T-helper 1 cell treated with Interleukin-12 subunit alpha and Interleukin-12 subunit beta and Interleukin-4 antibody, amounts not matched to agents 30 μg/mL and 1 μg/mL, for 36 hours (primary cell): ENCODE results near the gene SPDEF.

Experiments
- H3K27ac Mint-ChIP-seq: one replicate; pipeline ENCODE4 v1.8.0; 2021; ENCODE audit warnings: mild to moderate bottlenecking, mixed read lengths
- H3K27me3 Mint-ChIP-seq: one replicate; pipeline ENCODE4 v1.8.0; 2021; ENCODE audit warnings: low read depth, mixed read lengths
- H3K36me3 Mint-ChIP-seq: one replicate; pipeline ENCODE4 v1.8.0; 2021; ENCODE audit warnings: low read depth, mixed read lengths
- H3K4me1 Mint-ChIP-seq: one replicate; pipeline ENCODE4 v1.8.0; 2021; ENCODE audit warnings: low read depth, mixed read lengths
- H3K4me3 Mint-ChIP-seq: one replicate; pipeline ENCODE4 v1.8.0; 2021; ENCODE audit warnings: mild to moderate bottlenecking, moderate library complexity, mixed read lengths
- H3K9me3 Mint-ChIP-seq: one replicate; pipeline ENCODE4 v1.8.0; 2021; ENCODE audit warnings: mixed read lengths

SPDEF gene

GRCh38 chr6:34525431-34526175 is 30.5 kb downstream of the SPDEF start:
- H3K36me3 Mint-ChIP-seq = no peaks in the 10 kb centered on the region

DNA sequence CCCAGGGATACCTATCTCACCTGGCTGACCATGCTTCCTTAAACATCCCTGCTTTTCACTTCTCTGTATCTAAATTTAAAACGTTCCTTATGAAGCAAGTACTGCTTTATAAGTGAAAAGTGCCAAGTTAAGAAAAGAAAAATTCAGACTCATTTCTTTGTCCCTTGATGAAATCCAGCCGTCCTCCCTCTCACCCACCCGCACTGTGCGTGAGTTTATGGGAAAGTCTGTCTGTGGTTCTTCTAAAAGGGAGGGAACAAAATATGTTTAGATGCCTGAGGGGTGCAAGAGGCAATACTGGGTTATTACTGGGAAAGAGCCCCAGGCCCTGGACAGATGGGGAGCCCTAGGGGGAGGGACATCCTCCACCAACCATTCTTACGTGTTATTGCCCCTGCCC is 31.2 kb downstream of the SPDEF start:
- Mint-ChIP-seq H3K9me3 (no peaks in the 10 kb centered on the region), H3K27me3 (peaks cover 5% of the 10 kb centered on the region), H3K36me3 (no peaks in the 10 kb centered on the region), H3K4me3 (no peak overlapping the region), H3K27ac (no peak overlapping the region), H3K4me1 (peaks cover 7% of the 10 kb centered on the region)

More at GRCh38 chr6:34525431-34526175, 30.5 kb downstream of the SPDEF start:
- H3K9me3 Mint-ChIP-seq = no peaks in the 10 kb centered on the region
- H3K27ac Mint-ChIP-seq = no peak overlapping the region
- H3K4me3 Mint-ChIP-seq = no peak overlapping the region
- H3K4me1 Mint-ChIP-seq = peaks cover 7% of the 10 kb centered on the region
- peaks cover 5% of the 10 kb centered on the region for H3K27me3 Mint-ChIP-seq

- Mint-ChIP-seq H3K27ac (no peak overlapping the region), H3K9me3 (no peaks in the 10 kb centered on the region)
Observed at GRCh38 chr6:34524499-34524898, 31.6 kb downstream of the SPDEF start.

DNA sequence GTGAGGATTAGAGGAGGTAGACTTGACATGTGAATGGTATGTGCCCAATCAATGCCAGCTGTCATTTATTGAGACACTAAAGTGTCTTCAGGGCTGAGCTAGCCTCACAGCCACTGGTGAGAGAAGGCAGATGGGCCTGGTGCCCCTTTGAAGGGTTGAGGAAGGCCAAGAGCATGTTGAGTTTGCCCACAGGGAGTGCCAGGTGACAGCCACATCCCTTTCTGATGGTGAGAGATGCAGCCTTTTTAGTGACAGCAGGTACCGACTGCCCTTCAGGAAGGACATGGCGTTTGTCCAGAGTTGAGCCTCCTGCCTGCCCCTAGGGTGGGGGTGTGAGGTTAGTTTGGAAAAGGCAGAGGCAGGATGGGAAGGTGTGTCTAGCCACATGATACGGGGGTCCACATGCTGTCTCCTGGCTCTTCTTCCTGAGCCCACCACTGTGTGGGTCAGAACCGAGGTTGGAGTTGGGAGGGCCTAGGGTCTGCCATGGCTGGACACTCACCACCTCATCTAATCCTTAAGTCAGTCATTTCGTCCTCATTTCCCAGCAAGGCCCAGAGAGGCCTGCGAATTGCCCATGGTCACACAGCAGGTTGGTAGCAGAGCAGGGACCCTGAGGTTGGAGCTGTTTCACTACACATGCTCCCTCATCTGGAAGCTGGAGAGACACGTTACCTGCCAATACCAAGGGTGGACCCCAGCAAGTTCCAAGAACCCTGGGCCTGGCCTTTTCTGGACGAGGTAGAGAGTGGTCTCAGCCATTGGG is 32.5 kb downstream of the SPDEF start:
- H3K4me1 Mint-ChIP-seq = peaks cover 7% of the 10 kb centered on the region
- H3K9me3 Mint-ChIP-seq = no peaks in the 10 kb centered on the region
- peaks cover 5% of the 10 kb centered on the region for H3K27me3 Mint-ChIP-seq
- H3K27ac Mint-ChIP-seq = no peak overlapping the region
- no peaks in the 10 kb centered on the region for H3K36me3 Mint-ChIP-seq
- H3K4me3 Mint-ChIP-seq = no peak overlapping the region

More at GRCh38 chr6:34524499-34524898, 31.6 kb downstream of the SPDEF start:
- Mint-ChIP-seq H3K4me3 (no peak overlapping the region), H3K27me3 (peaks cover 5% of the 10 kb centered on the region), H3K4me1 (peaks cover 7% of the 10 kb centered on the region), H3K36me3 (no peaks in the 10 kb centered on the region)

DNA sequence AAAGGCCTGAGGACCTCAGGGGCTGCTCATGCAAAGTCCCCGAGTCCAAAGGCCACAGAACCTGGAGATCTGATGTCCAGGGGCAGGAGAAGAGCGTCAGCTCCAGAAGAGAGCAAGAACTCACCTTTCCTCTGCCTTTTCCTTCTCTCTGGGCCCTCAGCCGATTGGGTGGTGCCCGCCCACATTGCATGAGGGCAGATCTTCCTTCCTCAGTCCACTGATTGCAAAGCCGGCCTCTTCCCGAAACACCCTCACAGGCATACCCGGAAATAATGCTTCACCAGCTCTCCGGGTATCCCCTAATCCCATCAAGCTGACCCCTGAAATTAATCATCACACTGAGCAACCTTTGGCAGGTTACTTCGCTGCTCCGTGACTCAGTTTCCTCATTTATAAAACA is 33.4 kb downstream of the SPDEF start:
- no peaks in the 10 kb centered on the region for H3K27me3 Mint-ChIP-seq
- H3K4me1 Mint-ChIP-seq = peaks cover 6% of the 10 kb centered on the region
- no peak overlapping the region for H3K4me3 Mint-ChIP-seq
- no peaks in the 10 kb centered on the region for H3K9me3 Mint-ChIP-seq
- no peaks in the 10 kb centered on the region for H3K36me3 Mint-ChIP-seq
- no peak overlapping the region for H3K27ac Mint-ChIP-seq

GRCh38 chr6:34521463-34522285 is 34.5 kb downstream of the SPDEF start:
- Mint-ChIP-seq H3K27ac (no peak overlapping the region), H3K9me3 (no peaks in the 10 kb centered on the region), H3K4me3 (no peak overlapping the region), H3K27me3 (no peaks in the 10 kb centered on the region), H3K4me1 (no peaks in the 10 kb centered on the region), H3K36me3 (no peaks in the 10 kb centered on the region)

DNA sequence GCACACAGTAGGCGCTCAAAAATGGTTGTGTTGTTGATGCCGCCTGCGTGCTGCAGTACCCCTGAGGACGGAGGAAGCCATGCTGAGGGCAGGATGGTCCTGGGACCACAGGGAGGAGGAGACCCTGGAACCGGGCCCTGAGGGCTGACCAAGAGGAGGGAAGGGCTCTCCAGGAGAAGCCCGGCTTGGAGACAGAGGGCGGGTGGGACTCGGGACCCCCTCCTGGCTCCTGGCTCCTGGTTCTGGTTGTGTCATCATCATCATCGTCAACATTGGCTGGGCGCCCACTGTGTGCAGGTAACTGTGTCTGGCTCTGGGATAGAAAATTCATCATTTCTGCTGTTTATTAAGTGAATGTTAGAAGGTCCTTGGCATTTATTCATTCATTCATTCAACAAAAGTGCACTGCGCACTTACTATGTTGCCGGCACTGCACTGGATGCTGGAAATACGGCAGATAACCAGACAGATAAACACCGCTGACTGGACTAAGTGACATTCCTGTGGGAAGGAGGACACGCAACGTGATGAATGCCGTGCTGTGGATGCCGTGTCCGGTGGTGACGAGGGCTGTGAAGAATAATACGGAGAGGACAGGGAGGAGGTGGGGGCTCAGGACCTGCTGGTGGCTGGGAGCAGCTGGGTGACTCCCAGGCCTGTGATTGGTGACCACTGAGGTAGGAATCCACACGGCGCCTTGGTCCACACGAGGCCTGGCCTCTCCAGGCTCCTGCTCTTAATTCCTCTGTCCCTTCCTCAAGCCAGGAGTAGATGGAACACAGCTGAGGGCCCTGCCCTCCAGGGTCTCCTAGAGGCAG is 35.3 kb downstream of the SPDEF start:
- no peak overlapping the region for H3K27ac Mint-ChIP-seq
- H3K4me1 Mint-ChIP-seq = no peaks in the 10 kb centered on the region
- H3K27me3 Mint-ChIP-seq = no peaks in the 10 kb centered on the region
- no peaks in the 10 kb centered on the region for H3K9me3 Mint-ChIP-seq
- no peak overlapping the region for H3K4me3 Mint-ChIP-seq
- H3K36me3 Mint-ChIP-seq = no peaks in the 10 kb centered on the region

- Mint-ChIP-seq H3K4me1 (no peaks in the 10 kb centered on the region), H3K27me3 (no peaks in the 10 kb centered on the region), H3K9me3 (no peaks in the 10 kb centered on the region), H3K36me3 (no peaks in the 10 kb centered on the region), H3K27ac (no peak overlapping the region), H3K4me3 (no peak overlapping the region)
Observed at GRCh38 chr6:34519971-34520644, 36.0 kb downstream of the SPDEF start.

DNA sequence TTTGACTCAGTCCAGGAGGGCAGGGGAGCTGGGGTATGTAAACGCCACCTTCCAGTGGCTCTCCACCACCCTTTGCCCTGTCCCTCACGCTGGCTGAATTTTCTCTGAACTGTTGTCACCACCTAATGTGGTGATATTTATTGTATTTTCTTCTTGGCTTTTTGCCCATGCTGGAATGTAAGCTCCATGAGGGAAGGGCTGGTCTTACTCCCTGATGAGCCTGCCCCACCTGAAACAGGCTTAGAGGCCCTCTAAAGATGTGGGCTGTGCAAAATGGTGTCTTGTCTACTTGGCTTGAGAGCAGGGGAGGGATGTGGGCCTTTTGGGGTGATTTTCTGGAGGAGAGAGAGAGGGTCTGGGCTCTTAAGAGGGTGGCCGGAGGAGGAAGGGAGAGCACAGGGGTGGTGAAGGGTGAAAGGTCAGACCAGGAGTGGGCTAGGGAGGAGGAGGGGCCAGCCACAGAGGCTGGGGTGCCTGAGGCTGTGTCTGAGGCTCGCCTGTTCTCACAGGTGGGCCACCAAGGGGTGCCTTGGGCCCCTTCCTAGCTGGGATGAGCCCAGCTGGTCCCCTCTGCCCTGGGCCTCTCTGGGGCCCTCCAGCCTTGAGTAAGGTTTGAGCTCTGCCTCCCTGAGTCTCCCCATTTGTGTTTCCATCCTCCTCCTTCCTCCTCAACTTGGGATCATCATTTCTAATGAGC is 37.3 kb downstream of the SPDEF start:
- Mint-ChIP-seq H3K4me3 (no peak overlapping the region), H3K27ac (no peak overlapping the region), H3K9me3 (no peaks in the 10 kb centered on the region), H3K27me3 (peaks cover 9% of the 10 kb centered on the region), H3K4me1 (peaks cover 3% of the 10 kb centered on the region), H3K36me3 (no peaks in the 10 kb centered on the region)

DNA sequence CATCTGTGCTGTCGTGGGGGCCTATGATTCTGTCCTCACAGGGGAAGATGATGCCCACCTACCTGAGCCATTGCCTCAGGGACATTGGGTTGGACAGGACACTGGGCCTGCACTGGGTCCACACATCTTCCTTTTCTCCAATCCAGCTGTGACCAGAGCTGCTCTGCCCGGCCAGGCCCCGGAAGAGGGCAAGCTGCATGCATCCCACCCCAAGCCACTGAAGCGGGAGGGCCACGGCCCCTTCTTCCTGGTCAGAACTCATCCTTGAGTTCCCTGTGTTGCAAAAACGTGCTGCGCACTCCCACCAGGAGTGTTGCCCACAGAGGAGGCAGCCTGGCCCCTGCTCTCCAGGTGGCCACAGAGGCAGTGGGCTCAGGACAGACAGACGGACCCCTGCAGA is 38.2 kb downstream of the SPDEF start:
- H3K36me3 Mint-ChIP-seq = no peaks in the 10 kb centered on the region
- H3K9me3 Mint-ChIP-seq = no peaks in the 10 kb centered on the region
- peaks cover 10% of the 10 kb centered on the region for H3K27me3 Mint-ChIP-seq
- no peak overlapping the region for H3K4me3 Mint-ChIP-seq
- H3K27ac Mint-ChIP-seq = no peak overlapping the region
- peaks cover 3% of the 10 kb centered on the region for H3K4me1 Mint-ChIP-seq

DNA sequence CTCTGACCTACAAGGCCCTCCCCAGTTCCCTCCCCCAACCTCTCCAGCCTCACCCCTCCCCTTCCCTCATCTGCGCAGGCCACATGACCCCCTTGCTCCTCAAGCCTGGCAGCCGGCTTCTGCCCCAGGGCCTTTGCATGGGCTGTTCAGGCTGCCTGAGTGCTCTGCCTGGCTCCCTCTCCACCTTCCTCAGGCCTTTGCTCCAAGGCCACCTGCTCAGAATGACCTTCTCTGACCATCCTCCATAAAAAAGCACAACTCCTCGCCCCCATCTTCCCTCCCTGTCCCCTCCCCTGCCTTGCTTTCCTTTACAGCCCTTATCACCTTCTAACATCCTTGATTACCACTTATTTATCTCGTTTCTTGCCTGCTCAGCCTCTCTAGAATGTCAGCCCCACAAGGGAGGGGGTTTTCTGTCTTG is 38.7 kb downstream of the SPDEF start:
- Mint-ChIP-seq H3K27ac (no peak overlapping the region), H3K27me3 (peaks cover 10% of the 10 kb centered on the region), H3K4me1 (peaks cover 3% of the 10 kb centered on the region), H3K36me3 (no peaks in the 10 kb centered on the region), H3K4me3 (no peak overlapping the region), H3K9me3 (no peaks in the 10 kb centered on the region)

- H3K4me1 Mint-ChIP-seq = peaks cover 3% of the 10 kb centered on the region
- H3K27ac Mint-ChIP-seq = no peak overlapping the region
- no peaks in the 10 kb centered on the region for H3K9me3 Mint-ChIP-seq
- H3K27me3 Mint-ChIP-seq = peaks cover 10% of the 10 kb centered on the region
- H3K36me3 Mint-ChIP-seq = no peaks in the 10 kb centered on the region
- no peak overlapping the region for H3K4me3 Mint-ChIP-seq
Observed at GRCh38 chr6:34516391-34517324, 39.5 kb downstream of the SPDEF start.
